ENCODE measurements around the gene FHL5.
"Not testable (repeated sequence)": the region's sequence is repeated elsewhere in the genome, so short reads cannot be mapped to it uniquely, and the experiment has no call there.

Gene FHL5, protein sequence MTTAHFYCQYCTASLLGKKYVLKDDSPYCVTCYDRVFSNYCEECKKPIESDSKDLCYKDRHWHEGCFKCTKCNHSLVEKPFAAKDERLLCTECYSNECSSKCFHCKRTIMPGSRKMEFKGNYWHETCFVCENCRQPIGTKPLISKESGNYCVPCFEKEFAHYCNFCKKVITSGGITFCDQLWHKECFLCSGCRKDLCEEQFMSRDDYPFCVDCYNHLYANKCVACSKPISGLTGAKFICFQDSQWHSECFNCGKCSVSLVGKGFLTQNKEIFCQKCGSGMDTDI

DNA sequence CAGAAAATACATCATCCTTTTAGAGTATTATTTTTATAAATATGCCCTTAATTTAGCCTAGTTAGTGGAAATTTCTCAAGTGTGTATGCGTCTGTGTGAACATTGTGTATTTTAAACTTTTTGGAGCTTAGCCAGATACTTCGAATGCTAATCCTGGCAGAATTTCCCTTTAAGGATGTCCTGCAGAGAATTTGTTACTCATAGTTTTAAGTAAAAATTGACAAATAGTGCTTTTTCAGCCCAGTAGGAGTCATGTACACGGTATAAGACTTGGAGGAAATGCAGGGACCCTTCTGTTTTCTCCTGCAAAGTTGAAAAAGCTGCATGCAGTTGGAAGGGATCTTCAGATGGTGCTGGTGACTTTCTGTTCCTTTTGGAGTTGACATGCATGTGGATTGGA, at the start of gene FHL5:
Gene FHL5 (plus strand): TSS at position 243 of the 400 bp plus-strand sequence. CDS start 40,486 bp downstream, outside the sequence.
- DNase-seq, result no peak

DNA sequence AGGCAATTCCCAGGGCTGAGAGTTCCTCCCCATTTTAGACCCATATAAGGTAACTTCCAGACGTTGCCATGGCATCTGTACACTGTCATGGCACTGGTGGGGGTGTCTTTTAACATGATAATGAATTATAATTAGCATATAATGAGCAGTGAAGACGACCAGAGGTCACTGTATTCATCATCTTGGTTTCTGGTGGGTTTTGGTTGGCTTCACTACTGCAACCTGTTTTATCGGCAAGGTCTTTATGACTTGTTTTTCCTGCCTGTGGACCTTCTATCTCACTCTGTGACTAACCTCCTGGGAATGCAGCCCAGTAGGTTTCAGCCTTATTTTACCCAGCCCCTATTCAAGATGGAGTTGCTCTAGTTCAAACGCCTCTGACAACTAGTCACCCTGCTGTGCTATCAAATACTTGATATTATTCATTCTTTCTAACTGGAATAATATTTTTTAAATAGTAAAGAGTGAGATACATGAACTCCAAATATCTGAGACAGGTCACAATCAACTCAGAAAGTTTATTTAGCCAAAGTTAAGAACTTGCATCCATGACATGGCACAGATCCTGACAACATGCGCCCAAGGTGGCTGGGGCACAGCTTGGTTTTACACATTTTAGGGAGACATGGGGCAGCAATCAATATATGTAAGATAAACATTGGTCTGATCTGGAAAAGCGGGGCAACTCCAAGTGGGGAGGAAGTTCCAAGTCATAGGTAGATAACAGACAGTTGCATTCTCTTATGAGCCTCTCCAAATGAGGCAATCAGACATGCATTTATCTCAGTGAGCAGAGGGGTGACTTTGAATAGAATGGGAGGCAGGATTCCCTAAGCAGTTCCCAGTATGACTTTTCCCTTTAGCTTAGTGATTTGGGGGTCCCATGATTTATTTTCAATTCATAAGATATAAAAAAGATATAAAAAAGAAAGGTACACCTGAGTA, 42.5 kb upstream of the FHL5 start:
- DNase-seq, result no peak

DNA sequence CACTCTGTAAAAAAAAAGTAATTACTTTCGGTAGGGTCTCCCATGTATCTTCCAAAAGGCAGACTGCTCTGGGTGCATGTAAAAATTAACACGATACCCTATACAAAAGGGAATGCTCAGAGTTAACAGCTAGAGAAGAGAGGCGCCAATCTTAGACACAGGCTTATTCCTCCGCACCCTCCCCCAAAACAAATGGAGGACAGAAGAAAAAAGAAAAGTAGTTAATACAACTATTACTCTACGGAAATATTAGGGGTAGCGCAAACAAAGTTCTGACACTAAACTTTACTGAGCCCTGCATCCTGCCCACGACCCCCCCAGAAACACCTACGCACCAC, 41.7 kb upstream of the FHL5 start:
- no peak for DNase-seq

DNA sequence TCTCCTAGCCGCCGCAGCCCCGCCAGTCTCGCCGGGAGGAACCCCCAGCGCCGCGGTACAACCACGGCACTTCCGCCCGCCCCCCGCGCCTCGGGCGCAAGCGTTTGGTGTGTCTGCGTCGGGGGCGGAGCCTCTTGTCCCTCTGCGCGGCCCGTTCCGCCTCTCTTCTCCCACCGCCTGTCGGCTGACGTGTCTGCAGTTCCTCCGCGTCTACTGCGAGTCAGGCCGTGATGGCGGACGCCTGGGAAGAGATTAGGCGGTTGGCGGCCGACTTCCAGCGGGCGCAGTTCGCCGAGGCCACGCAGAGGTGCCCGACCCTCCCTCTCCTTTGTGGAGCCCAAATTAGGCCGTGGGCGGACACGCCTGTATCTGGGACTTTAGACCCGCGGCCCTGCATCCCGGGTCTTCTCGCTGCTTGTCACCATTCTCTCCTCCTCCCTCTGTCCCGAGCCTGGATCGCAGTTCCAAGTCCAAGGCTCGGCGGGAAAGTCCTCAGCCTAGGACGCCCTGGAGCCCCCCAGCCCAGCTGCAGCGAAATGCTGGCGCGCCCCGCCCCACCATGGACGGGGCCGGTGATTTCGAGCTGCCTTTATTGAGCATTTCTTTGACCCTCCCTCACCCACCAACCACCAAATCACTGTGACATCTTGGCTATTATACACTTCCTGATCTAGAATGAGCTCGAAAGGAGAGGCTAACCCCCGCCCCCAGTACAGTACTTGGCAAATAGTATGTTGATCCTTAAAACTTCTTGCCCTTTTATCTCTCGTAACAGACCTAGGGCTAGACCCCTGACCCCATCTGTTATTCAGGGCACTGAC, 41.1 kb upstream of the FHL5 start, which contains the start of gene UFL1:
Gene UFL1 (plus strand): TSS at position 163 of the 821 bp plus-strand sequence. CDS start 68 bp downstream, at position 231.
- peak in 1 of 2 experiments; percentile 72 for DNase-seq

DNA sequence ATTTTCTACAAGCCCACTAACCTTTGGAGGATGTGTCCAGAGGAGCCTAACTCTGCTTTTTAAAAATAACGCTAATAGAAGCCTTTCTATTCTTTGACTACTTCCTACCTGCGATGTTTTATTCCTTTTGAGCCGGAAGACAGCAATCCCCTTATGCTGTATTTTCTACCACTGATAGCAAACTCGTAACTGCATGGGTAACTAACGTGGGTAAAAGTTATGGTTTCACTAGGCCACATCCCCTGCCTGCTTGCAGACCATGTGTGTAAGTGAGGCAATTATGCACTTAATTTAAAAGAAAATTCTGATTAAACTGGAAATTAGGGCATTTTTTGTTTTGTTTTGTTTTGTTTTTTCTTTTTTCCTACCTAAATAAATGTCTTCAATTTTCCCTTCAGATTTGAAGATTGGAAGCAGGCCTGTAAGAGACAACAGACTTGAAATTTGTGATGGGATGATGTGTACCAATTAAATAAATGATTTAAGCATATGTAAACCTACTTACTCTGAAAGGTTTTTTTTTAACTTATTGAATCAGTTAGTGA, 40.4 kb upstream of the FHL5 start:
- DNase-seq, result no peak

DNA sequence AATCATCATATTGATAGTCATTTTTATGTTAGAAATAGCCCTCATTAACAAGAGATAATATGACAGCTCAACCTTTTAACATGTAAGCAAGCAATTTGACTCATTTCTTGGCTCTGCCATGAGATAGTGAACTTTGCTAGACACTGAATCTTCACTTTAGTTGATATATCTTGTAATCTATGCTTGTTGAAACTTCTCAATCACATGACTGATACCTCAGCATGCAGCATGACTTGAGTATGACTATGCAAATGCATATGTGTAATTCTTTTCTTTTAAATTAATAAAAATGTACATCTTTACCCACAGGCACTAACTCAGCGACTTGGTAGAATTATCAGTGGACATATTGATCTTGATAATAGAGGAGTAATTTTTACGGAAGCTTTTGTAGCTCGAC, 34.7 kb upstream of the FHL5 start:
- DNase-seq, result no peak

DNA sequence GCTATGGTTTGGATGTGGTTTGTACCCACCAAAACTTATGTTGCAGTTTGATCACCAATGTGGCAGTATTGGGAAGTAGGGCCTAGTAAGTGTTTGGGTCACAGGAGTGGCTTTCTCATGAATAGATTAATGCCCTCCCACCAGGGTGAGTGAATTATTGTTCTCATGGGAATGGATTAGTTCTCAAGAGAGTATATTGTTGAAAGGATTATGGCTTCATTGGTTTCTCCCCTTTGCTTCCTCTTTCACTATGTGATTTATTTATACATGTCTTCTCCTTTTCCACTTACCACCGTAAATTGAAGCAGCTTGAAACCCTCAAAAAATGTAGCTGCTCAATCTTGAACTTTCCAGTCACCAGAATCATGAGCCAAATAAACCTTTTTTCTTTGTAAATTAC, 30.5 kb upstream of the FHL5 start:
- no peak for DNase-seq

DNA sequence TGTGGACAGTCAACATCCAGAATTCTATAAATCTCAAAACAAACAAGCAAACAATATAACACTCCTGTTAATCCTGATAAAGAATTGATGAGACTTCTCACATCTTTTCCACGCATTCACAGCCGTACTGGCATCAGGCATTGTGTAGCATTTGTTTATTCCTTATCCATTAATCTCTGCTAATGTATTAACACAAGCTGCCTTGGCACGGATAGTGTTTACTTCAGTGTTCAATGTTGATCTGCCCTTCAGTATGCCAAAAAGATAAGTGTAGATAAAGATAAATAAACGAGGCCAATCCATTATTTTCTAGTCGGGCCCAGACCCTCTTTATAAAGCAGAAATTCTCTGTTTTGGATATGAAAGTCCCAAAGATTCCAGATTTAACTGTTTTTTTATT, 25.2 kb upstream of the FHL5 start:
- no peak for DNase-seq

DNA sequence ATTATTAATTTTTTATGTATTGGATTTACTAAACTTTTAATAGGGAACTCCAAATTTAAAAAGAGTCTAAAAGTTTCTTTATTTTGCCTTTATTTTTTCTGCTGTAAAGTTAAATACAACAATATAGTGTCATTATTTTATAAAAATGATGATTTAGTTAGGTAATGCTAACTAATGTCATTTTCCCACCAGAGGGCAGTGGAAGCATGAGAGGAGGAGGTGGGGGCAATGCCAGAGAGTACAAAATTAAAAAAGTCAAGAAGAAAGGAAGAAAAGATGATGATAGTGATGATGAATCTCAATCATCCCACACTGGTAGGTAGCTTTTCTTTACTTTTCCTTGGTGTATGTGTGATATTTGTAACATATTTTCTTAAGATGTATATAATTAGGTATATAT, 20.2 kb upstream of the FHL5 start:
- DNase-seq, result no peak

DNA sequence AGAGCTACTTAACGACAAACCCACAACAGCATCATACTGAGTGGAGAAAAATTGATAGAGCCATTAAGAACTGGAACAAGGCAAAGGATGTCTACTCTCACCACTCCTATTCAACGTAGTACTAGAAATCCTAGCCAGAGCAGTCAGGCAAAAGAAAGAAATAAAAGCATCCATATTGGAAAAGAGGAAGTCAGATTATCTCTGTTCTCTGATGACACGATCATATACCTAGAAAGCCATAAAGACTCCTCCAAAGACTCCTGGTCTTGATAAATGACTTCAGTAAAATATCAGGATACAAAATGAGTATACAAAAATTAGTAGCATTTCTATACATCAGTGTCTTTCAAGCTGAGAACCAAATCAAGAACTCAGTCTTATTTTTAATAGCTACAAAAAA, 17.0 kb upstream of the FHL5 start:
- DNase-seq, result no peak

DNA sequence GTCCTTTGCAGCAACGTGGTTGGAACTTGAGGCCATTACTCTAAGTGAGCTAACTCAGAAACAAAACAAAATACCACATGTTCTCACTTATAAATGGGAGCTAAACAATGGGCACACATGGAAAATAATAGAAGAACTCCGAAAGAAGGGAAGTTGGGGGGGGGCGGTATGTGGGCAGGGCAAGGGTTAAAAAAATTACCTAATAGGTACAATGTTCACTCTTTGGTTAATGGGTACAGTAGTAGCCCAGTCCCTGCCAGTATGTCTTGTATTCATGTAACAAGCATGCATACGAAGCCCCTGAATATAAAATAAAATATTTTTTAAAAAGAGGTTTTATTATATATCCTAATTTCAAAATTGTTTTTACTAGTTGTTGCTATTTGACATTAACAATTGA, 15.3 kb upstream of the FHL5 start:
- DNase-seq, result no peak

DNA sequence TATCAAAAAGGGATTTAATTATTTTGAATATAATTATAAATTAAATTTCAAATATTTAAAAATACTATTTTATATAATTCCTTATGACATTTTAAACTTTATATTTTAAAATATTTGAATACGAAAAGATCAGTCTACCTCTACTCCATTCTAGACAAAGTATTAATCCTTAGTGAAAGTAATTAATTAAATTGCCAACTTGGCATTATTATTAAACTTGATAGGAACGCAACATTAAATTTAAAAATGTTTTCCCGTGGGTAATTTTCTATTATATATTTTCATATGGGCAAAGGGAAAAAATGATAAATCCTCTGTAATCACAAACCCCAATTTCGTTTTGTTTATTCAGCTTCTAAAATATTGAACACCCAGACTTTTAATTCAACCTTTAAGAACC, 8.4 kb upstream of the FHL5 start:
- no peak for DNase-seq

DNA sequence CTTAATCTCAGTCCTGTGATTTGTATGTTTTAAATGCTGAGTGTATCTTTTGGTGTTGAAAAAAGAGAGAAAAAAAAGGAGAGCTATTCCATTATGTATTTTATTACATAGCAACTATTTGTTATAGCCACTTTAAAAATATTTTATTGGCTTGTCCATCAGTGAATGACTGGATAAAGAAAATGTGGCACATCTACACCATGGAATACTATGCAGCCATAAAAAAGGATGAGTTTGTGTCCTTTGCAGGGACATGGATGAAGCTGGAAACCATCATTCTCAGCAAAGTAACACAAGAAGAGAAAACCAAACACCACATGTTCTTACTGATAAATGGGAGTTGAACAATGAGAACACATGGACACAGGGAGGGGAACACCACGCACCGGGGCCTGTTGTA, 3.2 kb upstream of the FHL5 start:
- DNase-seq, result not testable (repeated sequence)

DNA sequence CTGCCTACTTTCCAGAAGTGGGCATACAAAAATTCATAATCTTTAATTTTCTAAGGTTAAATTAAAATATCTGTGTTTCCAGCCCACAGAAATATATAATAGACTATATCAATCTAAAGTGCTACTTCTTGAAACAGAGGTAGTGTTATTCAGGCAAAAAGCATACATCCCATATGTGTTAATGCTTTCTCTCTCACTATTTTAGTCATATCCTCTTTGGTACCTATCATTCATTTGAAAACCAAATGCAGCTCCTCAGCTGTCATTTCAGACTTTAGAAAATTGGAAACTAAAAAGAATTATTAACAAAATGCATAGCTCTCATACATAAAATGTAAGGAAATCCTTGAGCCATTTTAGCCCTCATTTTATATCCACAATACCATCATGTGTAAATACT, 925 bp downstream of the FHL5 start:
- no peak for DNase-seq

DNA sequence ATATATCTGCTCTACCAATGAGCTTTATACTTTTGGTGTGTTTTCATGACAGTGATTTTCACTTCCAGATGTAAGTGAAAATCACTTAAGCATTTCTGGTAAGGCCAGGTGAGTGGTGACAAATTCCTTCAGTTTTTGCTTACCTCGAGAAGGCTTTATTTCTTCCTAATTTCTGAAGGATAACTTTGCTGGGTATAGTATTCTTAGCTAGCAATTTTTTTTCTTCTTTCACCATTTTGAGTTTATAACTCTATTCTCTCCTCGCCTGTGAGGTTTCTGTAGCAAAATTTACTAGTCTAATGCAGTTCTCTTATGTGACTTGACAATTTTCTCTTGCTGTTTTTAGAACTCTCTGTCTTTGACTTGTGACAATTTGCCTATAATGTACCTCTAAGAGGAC, 7.1 kb downstream of the FHL5 start:
- DNase-seq, result no peak

DNA sequence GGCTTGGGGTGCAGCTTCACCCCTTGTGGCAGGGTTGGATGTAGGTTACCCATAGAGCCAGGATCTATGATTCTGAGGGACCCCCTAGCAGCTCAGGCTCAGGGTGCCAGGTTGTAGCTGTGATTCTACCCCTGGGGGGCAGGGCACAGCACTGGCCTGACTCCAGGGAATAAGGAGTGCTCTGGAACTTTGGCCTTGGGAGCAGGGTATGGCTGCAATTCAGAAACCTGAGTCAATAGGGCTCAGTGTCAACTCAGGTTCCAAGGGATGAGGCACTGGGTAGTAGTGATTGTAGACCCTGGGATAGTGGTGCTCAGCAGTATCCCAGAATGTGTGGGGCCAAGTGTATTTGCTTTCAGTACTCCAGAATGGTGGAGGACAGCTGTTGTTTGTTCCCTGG, 8.6 kb downstream of the FHL5 start:
- no peak for DNase-seq

DNA sequence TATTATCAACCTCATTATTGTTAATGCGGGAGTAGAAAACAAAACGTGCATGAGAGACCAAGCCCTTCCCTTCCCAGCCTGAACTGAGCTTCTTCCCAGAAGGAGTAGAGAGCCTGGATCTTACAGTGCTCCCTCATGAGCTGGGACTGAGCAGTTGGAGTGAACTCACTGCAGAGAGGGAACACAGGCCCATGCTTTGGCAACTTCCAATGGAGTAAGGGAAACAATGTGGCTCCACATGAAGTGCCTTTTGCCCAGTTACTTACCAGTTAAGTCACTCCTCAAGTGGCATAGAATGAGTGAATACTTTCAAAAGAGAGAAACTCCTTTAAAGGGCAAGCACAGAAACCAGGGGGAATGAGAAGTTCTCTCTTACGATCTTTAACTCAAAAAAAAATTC, 12.4 kb downstream of the FHL5 start:
- no peak for DNase-seq

DNA sequence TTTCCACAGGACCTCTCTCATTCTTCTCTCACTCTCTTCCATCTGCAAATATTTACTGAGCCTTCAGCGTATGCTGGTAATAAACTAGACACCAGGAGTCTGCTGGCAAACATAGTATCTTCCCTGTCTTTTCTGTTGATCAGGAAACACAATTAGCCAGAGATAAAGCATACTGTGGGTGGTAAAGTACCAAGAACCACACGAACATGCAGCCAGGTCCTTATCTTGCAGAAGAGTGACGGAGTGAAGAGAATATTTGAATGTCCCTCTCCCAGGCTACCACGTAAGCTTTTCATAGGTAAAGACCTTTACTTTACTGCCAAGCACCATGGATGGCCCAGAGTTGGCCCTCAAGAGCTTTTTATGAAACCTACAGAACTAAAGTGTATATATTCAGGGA, 13.3 kb downstream of the FHL5 start:
- DNase-seq, result no peak

DNA sequence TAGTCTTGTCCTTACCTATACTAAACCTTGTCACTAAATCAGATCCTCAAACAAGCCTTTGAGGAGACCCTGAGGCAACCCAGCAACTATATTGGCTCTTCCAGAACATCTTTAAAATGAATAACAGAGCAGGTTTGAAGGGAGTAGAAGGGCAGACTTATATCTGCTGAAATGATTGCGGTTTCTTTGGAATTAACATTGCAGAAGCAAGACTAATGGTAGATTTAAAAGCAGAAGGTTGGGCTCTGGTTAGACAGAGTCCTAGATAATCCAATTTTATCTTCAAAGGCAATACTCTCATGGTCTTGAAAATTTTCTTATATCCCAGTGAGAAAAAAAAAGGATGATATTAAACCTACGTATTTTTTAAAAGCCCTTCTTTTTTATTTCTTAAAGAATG, 19.1 kb downstream of the FHL5 start:
- DNase-seq, result no peak

DNA sequence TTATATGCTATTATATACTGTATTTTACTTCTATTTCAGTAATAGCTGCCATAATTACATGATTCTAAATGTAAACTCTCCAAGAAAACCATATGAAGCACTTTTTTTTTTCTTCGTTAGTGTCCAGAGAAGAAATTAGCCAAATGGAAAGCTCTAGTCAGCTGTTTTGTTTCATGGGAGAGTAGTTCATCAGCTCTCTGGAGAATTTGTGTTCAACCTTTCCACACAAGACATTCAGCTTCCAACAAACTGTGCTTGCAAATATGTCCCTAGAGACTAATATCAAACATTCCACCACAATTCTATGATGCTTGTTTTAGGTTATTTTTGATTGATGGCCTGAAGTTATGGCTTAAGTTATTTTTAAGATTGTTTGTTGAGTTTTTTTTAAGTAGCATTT, 19.5 kb downstream of the FHL5 start:
- DNase-seq, result no peak

DNA sequence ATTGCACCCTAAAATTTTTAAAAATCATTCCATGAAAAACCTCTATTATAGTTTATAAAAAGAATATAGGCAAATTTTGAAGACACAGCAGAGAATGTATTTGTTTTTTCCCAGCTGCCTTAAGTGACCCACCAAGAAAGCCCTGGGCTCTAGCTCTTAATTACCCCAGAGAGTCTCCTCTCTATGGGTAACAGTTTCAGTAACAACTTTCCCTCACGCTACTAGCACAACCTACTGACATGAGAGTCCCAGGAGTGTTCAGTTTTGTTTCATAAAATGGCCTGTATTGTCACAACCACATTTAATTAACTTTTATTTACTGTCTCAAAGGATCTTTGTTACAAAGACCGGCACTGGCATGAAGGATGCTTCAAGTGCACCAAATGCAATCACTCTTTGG, 41.5 kb downstream of the FHL5 start:
- DNase-seq, result no peak

DNA sequence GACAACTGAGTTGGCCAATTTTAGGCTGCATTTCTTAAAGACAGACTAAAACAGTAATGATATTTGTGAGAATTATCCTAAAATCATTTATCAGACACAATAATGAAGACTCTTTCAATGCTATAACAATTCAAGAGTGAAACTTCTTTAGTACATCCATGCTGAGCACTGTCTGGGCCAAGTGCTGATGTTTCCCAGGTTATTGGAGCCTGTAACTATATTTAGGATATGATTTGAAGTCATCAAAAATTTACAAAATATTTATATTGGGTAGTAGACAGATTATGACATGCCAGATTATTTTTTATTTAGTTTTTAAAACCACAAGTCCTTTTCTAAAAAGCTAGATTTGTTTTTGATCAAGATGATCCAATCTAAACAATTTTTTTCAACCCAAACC, 45.1 kb downstream of the FHL5 start:
- no peak for DNase-seq

DNA sequence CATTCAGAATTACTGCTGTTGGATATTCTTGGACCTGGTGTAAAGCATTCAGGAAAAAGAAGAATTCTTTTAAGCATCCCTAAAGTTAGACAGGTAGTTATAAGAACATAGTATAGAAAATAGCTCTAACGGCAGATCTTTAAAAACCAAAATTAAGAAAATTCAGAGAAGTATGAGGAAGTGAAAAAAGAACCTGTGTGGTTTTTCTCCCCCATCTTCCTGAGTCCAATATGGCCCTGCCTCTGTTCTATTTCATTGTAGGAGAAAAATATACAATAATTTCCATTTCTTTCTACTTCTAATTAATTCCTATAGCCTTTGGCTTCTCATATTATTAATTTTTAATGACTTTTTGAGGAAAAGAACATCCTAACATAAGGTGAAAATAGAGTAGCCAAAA, 47.1 kb downstream of the FHL5 start:
- DNase-seq, result no peak
